BJ (cell line): ENCODE data around the gene CDKAL1. TPM values are rescaled to one million over a fixed set of nuclear protein-coding genes. Genes with fewer than 3 reads are reported as not detected.

ENCODE experiments used
- CTCF ChIA-PET: fragments of 350-600 bp; formaldehyde crosslinking; extraction: SDS; loops from one replicate; lab custom pipeline; 2021; ENCODE audit warnings: antibody characterized with exemption, inconsistent platforms; lab: Yijun Ruan, JAX
- POLR2A ChIA-PET: fragments of 300-600 bp; sonication (Branson Sonifier 250); formaldehyde crosslinking; extraction: SDS; loops from one replicate; lab custom pipeline; 2021; ENCODE audit warnings: antibody characterized with exemption; lab: Charles Lee
- DNase-seq: peaks from one replicate; pipeline ENCODE4 v3.0.0-alpha.2; 2011; ENCODE audit warnings: low read depth
- H3K27me3 ChIP-seq: 2 replicates; pipeline ENCODE4 v1.6.0; 2011; ENCODE audit warnings: low read length; ENCODE audit not compliant: control insufficient read depth, insufficient read depth
- H3K36me3 ChIP-seq: 2 replicates; pipeline ENCODE4 v1.5.1; 2011; ENCODE audit warnings: low read length; ENCODE audit not compliant: control insufficient read depth, insufficient read depth
- H3K4me3 ChIP-seq: 2 replicates; pipeline ENCODE4 v1.5.1; 2011; ENCODE audit warnings: low read depth, mild to moderate bottlenecking, control low read depth, low read length
- polyA plus RNA-seq: library from polyadenylated mRNA; depleted of rRNA; stranded (reverse); fragments of >200 nt; gene quantifications from 2 replicates; pipeline ENCODE4 v1.2.3, GENCODE V29; 2011
- TF ChIP-seq, protein P1 (sequence below): IDR thresholded peaks from 2 replicates; pipeline ENCODE4 v1.5.1; 2011; ENCODE audit warnings: low read depth, mild to moderate bottlenecking, control low read depth, inconsistent platforms, low read length, moderate library complexity; ENCODE audit not compliant: insufficient read depth

Gene CDKAL1
- polyA plus RNA-seq, 1 experiment, result 3.8 TPM

DNA sequence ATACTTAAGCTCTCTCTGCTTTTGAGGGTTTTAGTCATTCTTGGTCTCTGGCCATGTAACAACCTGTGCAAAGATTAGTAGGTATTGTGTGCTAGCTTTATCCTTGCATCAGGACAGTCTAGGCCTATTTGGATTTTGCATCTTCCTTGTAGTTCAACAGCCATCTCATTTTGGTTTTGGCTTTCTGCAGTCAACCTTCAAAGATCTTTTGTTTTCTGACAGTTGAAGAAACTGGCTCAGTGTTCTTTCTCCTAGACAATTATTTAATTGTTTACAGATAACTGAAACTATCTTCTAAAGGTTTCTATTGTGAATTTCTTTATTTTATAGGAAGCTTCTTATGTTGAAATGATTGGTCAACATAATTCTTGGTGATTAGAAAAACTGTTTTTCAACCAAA is 307.5 kb downstream of the CDKAL1 start:
- POLR2A ChIA-PET, result no interaction called here
- CTCF ChIA-PET, result no interaction called here
- no peak for DNase-seq
- no peaks in the 10 kb centered on the region for H3K36me3 ChIP-seq
- H3K27me3 ChIP-seq, result no peaks in the 10 kb centered on the region
- TF ChIP-seq, protein P1, sequence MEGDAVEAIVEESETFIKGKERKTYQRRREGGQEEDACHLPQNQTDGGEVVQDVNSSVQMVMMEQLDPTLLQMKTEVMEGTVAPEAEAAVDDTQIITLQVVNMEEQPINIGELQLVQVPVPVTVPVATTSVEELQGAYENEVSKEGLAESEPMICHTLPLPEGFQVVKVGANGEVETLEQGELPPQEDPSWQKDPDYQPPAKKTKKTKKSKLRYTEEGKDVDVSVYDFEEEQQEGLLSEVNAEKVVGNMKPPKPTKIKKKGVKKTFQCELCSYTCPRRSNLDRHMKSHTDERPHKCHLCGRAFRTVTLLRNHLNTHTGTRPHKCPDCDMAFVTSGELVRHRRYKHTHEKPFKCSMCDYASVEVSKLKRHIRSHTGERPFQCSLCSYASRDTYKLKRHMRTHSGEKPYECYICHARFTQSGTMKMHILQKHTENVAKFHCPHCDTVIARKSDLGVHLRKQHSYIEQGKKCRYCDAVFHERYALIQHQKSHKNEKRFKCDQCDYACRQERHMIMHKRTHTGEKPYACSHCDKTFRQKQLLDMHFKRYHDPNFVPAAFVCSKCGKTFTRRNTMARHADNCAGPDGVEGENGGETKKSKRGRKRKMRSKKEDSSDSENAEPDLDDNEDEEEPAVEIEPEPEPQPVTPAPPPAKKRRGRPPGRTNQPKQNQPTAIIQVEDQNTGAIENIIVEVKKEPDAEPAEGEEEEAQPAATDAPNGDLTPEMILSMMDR, result no peak
- no peak overlapping the region for H3K4me3 ChIP-seq

DNA sequence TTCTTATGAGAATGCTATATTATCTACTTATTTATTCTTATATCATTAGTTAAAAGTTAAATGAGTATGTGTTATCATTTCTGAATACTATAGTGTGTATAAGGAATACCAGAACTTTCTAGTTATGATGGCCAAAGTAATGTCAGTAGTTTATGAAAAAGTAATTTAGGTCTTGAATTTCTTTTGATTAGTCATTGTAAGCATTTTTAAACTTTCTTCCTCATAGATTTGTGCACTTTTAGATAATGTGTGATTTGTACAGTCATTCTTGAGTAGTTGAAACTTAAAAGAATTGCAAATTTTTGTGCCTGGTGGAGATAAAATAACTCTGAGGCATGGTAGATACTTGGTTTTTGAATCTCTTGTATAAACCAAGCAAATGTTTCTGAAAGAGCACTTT is 311.3 kb downstream of the CDKAL1 start:
- Histone ChIP-seq H3K36me3 (no peaks in the 10 kb centered on the region), H3K27me3 (no peaks in the 10 kb centered on the region), H3K4me3 (no peak overlapping the region)
- TF ChIP-seq, protein P1, result no peak
- CTCF ChIA-PET, result no interaction called here
- DNase-seq, result no peak
- POLR2A ChIA-PET, result no interaction called here

DNA sequence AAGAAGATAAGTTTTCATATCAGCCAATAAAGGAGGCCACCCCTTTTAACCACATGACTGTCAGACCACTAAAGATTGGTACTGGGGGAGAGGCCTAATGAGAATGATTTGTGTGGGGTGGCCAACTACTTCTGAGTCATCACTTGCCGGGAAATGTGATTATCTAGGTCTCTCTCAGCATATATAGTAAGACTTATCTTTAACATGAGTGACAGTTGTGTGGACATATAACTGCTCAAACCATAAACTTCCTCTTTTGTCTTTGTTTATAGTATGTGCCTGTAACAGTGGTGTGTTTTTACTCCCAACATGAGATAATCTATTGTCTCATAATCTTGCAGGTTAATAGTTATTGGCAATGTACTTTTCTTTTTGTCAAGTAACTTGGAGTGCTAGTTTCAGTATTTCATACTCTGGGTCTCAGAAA is 312.4 kb downstream of the CDKAL1 start:
- DNase-seq, result no peak
- Histone ChIP-seq H3K4me3 (no peak overlapping the region), H3K36me3 (no peaks in the 10 kb centered on the region), H3K27me3 (no peaks in the 10 kb centered on the region)
- CTCF ChIA-PET, result interaction anchor here (1.0 kb wide), 1 partner anchor 742 kb away, joined by 3 read pairs; no protein-coding TSS in a partner anchor
- TF ChIP-seq, protein P1, result no peak
- POLR2A ChIA-PET, result interaction anchor here (0.6 kb wide), 1 partner anchor 748 kb away, joined by 14 read pairs; no protein-coding TSS in a partner anchor

DNA sequence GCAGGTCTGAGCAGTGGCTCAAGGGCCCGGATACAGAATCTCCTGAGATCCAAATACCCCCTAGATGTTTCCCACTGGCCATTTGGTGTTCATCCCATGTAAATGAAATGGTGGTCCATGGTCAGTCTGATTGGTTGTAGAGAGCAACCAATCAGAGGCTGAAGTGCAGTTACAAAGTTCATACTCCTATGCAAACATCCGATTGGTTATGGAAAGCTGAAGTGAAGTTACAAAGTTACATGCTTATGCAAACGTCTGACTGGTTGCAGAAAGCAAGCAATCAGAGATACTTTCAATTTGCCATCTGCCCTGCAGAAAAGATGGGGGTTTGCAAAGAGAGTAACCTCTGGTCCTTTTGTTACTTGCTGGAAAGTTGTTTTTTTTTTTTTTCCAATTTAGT is 313.6 kb downstream of the CDKAL1 start:
- TF ChIP-seq, protein P1, result no peak
- Histone ChIP-seq H3K36me3 (no peaks in the 10 kb centered on the region), H3K4me3 (no peak overlapping the region), H3K27me3 (no peaks in the 10 kb centered on the region)
- no peak for DNase-seq
- CTCF ChIA-PET, result no interaction called here
- POLR2A ChIA-PET, result no interaction called here

DNA sequence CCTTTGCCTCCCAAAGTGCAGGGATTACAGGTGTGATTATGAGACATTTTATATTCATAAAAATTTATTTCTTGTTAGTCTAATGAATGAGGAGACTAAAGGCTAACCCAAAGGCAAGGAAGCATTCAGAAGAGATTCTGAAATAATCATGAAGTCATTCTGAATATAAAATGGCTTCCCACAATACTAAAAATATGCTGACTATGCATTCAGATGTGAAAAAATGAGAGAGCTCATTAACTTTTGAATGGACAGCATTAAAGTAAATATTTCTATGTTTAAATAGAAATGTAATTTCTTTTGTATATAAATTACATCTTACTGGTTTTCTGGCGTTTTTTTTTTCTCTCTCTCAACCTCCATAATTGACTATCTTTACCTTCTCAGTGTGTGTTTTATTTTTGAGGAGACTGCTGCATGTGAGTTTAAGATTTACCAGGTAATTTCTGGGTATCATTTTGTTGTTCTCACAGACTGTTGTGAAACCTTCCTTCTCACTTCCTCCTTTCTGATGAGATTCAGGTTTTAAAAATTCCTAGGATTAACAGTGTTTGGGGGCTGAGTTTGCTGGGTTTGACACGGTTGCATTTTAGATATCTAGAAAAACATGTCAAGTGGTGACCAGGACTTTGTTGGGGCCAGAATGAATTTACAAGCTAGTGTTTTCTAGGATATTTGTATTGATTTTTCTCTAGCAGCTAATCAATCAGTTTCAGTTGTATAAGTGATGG is 316.6 kb downstream of the CDKAL1 start:
- Histone ChIP-seq H3K36me3 (no peaks in the 10 kb centered on the region), H3K4me3 (no peak overlapping the region), H3K27me3 (no peaks in the 10 kb centered on the region)
- TF ChIP-seq, protein P1, result no peak
- no peak for DNase-seq
- ChIA-PET CTCF (no interaction called here), POLR2A (no interaction called here)
